SHP77 (cell line): ENCODE results near the gene MOB1B.
"Not testable (repeated sequence)": the region's sequence is repeated elsewhere in the genome, so short reads cannot be mapped to it uniquely, and the experiment has no call there.

Experiments
- DNase-seq, 2 experiments: peaks; one replicate each; lab custom pipeline; 2025; lab: John Stamatoyannopoulos, UW

Gene MOB1B

GRCh38 chr4:70956549-70957210 is 54.5 kb downstream of the MOB1B start:
- no peak for DNase-seq

DNA sequence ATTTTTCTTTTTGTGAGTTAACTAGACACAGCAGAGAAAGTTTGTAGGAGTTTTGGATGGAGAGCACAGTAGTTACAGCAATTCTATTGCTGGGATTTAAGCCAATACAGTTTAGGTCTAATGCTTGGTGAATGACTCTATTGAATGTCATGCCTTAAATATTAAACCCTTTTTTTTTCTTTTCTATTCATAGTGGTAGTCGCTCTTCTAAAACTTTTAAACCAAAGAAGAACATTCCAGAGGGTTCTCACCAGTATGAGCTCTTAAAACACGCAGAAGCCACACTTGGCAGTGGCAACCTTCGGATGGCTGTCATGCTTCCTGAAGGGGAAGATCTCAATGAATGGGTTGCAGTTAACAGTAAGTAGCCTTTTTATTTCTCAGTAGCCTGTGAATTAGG is 56.5 kb downstream of the MOB1B start:
- DNase-seq = no peak

DNA sequence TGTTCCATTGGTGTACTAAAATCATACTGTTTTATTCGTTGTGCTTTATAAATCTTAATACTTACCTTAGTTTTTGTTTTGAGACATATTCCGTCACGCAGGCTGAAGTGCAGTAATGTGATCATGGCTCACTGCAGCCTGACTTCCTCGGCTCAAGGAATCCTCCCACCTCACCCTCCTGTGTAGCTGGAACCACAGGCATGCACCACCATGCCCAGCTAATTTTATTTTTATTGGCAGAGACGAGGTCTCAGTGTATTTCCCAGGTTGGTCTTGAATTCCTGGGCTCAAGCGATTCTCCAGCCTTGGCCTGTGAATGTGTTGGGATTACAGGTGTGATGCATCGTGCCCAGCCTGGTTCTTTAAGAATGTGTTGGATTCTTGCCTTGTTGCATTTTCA is 66.9 kb downstream of the MOB1B start:
- no peak for DNase-seq

GRCh38 chr4:70976252-70976651 is 74.1 kb downstream of the MOB1B start:
- no peak for DNase-seq

DNA sequence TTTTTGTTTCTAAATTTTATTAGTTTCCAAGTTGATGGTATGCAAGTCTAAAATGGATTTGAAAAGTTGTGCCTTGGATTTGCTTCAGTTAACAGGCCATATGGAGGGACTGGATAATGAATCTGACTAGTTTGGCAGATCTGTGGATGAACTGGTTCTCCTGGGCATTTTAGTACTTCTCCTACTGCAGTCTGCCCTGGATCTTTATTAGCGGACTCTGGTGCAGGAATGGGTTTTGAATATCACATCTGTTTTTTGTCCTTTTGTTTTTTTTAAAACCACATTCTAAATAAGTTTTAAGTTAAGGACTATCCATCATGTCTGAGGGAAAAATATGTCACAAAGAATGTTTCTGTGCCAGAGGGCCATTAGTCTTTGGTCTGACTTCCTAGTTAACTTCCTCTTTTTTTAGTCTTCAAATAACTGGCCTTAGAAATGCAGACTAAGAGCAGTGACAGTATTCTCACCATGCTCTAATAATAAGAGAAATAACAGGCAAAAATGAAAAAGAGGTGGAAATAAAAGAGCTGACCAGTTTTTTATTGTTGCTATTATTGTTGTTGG is 77.4 kb downstream of the MOB1B start:
- DNase-seq = no peak

DNA sequence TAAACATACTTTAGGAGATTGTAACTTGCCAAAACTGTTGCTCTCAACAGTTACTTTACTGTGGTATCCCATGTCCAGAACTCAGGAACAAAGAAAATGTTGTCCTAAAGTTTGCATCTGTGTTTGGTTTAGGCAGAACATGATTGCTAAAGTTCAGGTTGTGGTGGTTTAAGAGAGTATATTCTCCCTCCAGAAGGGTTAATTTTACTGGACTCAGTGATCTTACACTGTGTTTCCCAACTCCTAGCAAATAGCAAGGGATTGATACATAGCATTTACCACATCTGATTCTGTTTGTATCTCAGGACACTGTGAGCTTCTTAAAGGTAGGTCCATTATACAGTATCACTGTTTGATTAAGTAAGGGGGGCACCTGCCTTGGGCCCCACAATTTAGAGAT is 78.0 kb downstream of the MOB1B start:
- DNase-seq = no peak

GRCh38 chr4:70984106-70984505 is 81.9 kb downstream of the MOB1B start:
- no peak for DNase-seq

DNA sequence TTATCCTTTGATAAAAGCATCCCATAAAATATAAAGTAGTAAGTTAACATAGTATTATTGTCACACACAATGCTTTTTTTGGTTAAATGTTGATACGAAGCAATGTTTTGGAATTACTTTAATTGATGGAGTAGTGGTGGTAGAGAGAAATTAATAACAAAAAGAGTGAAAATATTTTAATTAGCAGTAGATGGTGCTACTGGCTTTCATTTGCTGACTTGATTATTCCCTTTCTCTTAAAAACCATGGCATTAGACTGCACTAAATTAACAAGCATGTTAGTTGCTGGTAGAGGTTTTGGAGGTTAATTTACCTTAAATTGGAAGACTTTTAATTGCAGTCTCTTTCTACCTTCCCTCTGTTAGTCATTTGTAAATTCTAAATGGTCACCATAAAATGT is 82.4 kb downstream of the MOB1B start:
- DNase-seq = no peak

DNA sequence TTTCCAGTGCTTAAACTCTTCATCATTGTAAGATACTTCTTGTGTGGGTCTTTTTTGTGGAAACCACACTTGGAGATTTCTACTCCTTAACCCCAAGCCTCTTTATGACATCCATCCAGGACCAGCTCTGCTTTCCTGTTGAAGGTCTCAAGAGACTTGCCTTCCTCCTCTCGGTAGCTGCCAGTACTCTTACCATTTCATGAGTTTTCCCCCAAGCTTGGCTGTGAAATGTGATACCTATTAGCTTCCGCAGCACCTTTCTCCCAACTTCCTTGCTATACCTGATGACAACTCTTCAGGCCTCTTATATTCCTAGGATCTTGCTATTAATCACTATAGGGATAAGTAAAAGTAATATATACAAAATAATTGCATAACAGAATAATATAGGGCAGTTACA is 89.4 kb downstream of the MOB1B start:
- DNase-seq = no peak

DNA sequence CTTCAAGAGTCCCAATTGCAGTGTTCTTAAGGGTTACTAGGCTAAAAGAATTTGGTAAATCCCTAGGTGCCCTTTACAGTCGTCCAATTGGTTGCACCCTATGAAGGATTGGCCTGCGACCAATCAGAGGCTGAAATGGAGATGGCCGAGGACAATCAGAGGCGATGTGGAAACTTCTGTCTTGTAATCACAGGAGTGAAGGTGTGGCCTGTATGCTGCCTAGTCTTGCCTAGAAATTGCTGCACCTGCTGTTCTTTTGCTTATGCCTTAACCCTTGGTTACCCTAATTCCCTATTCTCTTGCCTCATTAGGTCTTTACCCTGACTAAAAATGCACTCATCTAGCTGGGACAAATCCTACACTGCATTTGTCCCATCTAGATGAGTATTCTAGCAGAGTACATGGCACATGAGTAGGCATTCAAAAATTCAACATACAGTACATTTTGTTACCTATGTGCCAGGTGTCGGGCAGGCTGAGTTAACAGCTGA is 90.3 kb downstream of the MOB1B start:
- peak; percentile 30 for DNase-seq

GRCh38 chr4:70993181-70994068 is 91.3 kb downstream of the MOB1B start, which contains the start of gene DCK:
DCK (plus strand) TSS chr4:70993649; CDS start chr4:70993836, 187 bp downstream.
- peak; percentile 88 to 92 for DNase-seq

GRCh38 chr4:70994069-70994366 is 91.8 kb downstream of the MOB1B start:
- peak in 1 of 2 experiments; percentile 15 for DNase-seq

DNA sequence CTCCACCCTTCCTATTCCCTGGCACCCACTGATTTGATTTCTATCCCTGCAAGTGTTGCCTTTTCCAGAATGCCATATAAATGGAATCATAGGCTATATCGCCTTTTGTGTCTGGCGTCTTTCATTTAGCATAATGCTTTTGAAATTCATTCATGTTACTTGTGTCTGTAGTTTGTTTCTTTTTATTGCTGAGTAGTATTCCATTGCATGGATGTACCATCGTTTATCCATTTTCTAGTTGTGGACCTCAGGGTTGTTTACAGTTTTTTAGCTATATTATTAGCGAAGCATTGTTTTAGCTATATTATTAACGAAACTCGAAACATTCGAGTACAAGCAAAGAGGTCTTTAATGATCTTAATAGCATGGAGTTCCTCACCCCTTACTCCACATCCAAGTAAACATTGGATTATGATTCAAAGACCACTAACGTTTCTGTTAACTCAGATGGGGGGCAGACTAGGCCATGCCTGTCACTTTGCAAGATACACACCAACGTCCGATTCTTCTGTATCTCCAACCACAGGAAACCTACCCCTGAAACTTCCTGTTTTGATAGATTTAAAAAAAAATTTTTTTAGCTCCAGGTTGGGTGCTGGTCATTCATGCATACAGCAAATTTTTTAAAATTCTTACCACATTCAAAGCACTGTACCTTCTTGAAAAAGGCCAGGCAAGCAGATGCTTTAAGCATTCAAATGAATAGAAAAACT is 92.4 kb downstream of the MOB1B start:
- no peak for DNase-seq

DNA sequence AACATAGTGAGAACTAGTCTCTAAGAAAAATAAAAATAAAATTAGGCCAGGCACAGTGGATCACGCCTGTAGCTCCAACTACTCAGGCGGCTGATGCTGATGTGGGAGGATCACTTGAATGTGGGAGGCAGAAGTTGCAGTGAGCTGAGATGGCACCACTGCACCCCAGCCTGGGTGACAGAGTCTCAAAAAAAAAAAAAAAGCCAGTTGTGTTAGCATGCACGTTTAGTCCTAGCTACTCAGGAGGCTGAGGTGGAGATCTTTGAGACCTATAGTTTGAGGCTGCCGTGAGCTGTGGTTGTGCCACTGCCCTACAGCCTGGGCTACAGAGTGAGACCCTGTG is 93.8 kb downstream of the MOB1B start:
- no peak for DNase-seq

DNA sequence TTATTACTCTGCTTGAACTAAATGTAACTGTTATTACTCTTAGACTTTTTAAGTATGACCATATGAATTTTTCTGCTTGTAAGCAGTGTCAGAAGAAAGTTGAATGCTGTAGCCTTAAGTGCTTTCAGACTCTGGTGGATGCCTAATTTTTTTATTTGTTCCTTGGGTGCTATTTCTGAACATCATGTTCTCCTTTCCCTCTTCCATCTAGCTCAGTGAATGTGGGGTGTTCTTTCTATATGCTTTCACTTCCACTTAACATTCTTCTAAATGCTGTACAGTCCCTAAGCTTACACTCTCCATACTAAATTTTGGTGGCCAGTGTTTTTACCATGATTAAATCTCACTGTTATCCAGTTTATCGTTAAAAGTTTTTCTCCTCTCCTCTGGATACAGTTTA is 94.9 kb downstream of the MOB1B start:
- no peak for DNase-seq

DNA sequence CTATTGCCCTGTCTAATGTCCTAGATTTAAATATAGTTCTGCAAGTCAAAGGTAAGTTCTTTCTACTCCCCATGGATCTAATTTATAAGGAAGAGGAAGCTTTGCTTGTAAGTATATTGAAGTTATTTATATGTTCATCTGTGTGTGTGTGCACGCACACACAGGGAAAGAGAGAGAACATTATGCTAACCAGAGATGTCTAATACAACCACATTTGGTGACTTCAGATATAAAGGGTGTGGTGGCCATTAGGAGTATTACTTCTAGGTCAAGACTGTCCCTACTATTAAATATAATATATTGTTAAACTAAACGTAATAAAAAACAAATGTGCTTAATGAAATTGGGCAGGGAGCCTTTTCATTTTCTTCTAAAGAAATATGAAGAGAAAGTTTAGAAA is 95.4 kb downstream of the MOB1B start:
- DNase-seq = no peak

DNA sequence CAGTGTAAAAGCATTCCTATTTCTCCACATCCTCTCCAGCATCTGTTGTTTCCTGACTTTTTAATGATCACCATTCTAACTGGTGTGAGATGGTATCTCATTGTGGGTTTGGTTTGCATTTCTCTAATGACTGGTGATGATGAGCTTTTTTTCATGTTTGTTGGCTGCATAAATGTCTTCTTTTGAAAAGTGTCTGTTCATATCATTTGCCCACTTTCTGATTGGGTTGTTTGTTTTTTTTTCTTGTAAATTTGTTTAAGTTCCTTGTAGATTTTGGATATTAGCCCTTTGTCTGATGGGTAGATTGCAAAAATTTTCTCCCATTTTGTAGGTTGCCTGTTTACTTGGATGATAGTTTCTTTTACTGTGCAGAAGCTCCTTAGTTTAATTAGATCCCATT is 97.5 kb downstream of the MOB1B start:
- DNase-seq = not testable (repeated sequence)

DNA sequence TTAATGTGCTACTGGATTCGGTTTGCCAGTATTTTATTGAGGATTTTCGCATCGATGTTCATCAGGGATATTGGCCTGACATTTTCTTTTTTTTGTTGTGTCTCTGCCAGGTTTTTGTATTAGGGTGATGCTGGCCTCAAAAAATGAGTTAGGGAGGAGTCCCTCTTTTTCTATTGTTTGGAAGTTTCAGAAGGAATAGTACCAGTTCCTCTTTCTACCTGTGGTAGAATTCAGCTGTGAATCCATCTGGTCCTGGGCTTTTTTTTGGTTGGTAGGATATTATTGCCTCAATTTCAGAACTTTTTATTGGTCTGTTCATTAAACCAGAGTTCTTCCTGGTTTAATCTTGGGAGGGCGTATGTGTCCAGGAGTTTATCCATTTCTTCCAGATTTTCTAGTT is 99.2 kb downstream of the MOB1B start:
- not testable (repeated sequence) for DNase-seq

DNA sequence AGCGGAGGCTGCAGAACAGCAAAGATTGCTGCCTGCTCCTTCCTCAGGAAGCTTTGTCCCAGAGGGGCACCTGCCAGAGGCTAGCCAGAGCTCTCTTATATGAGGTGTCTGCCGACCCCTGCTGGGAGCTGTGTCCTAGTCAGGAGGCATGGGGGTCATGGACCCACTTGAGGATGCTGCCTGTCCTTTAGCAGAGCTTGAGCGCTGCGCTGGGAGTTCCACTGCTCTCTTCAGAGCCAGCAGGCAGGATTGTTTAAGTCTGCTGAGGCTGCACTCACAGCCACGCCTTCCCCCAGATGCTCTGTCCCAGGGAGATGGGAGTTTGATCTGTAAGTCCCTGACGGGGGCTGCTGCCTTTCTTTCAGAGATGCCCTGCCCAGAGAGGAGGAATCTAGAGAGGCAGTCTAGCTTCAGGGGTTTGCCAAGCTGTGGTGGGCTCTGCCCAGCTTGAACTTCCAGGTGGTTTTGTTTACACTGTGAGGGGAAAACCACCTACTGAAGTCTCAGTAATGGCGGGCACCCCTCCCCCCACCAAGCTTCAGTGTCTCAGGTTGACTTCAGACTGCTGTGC is 102.2 kb downstream of the MOB1B start:
- DNase-seq = no peak

GRCh38 chr4:71005025-71005424 is 102.9 kb downstream of the MOB1B start:
- not testable (repeated sequence) for DNase-seq

DNA sequence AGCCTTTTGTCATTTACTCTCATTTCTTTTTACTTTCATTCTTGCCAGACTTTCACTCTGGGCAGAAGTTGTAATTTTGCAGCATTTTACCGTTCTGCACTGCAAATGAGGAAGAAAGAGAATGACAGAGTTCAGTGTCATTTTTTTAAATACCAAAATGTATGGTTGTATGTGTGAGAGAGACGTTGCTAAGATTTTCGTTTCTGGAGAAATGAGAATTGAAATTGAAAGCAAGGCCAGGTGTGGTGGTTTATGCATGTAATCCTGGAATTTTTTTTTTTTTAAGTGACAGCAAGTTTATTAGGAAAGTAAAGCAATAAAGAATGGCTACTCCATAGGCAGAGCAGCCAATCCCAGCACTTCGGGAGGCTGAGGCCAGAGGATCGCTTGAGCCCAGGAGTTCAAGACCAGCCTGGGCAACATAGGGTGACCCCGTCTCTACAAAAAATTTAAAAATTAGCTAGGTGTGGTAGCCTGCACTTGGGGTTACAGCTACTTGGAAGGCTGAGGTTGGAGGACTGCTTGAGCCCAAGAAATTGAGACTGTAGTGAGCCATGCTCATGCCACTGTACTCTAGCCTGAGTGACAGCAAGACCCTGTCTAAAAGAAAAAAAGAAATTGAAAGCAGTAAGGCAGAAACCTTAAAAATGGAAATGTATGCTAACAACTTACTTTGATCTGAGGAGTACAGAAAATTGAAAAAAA is 104.2 kb downstream of the MOB1B start:
- DNase-seq = no peak

- DNase-seq = no peak
Observed at GRCh38 chr4:71008196-71008595, 106.0 kb downstream of the MOB1B start.
